Liver (tissue), 9 donors: ENCODE data around the gene KMT5B. TPM values are rescaled to one million over a fixed set of nuclear protein-coding genes. Genes with fewer than 3 reads are reported as not detected.

ENCODE experiments used
- DNase-seq: peaks from one replicate; pipeline ENCODE4 v3.0.0-alpha.2; 2017; ENCODE audit warnings: low spot score
- H3K27ac ChIP-seq, 2 donors: one replicate each; pipeline ENCODE4 v1.7.0; 2013; ENCODE audit warnings: inconsistent platforms in 2 of 2, low read length in 2 of 2, control low read depth in 1 of 2, low read depth in 1 of 2, mild to moderate bottlenecking in 1 of 2
- H3K27me3 ChIP-seq, 4 donors: one replicate each; pipeline versions ENCODE4 v1.6.1 to v1.7.0; 2013; ENCODE audit warnings: low read length in 3 of 4, inconsistent platforms in 1 of 4, mild to moderate bottlenecking in 1 of 4, moderate library complexity in 1 of 4; ENCODE audit not compliant: control insufficient read depth in 4 of 4, insufficient read depth in 4 of 4
- H3K36me3 ChIP-seq, 4 donors: one replicate each; pipeline versions ENCODE4 v1.6.1 to v1.7.0; 2013; ENCODE audit warnings: low read length in 3 of 4, mild to moderate bottlenecking in 3 of 4, low read depth in 1 of 4, moderate library complexity in 1 of 4; ENCODE audit not compliant: control insufficient read depth in 4 of 4, insufficient read depth in 3 of 4
- H3K4me1 ChIP-seq, 4 donors: one replicate each; pipeline versions ENCODE4 v1.6.1 to v1.7.0; 2013; ENCODE audit warnings: low read length in 3 of 4, mild to moderate bottlenecking in 3 of 4, moderate library complexity in 1 of 4; ENCODE audit not compliant: control insufficient read depth in 4 of 4, insufficient read depth in 4 of 4
- H3K4me3 ChIP-seq, 3 donors: one replicate each; pipeline versions ENCODE4 v1.6.1 to v1.7.0; 2013; ENCODE audit warnings: low read length in 3 of 3, control low read depth in 1 of 3, low read depth in 1 of 3, mild to moderate bottlenecking in 1 of 3
- H3K9ac ChIP-seq, 2 donors: one replicate each; pipeline ENCODE4 v1.7.0; 2013; ENCODE audit warnings: low read length in 2 of 2, mild to moderate bottlenecking in 2 of 2, moderate library complexity in 2 of 2, control low read depth in 1 of 2, low read depth in 1 of 2
- H3K9me3 ChIP-seq, 4 donors: one replicate each; pipeline versions ENCODE4 v1.6.1 to v1.7.0; 2013; ENCODE audit warnings: low read length in 3 of 4; ENCODE audit not compliant: control insufficient read depth in 4 of 4
- EGR1 ChIP-seq, 2 donors: IDR thresholded peaks; 2 replicates each; pipeline ENCODE4 v1.6.1; 2016 to 2018; ENCODE audit warnings: antibody characterized with exemption in 2 of 2, low read depth in 2 of 2
- FOXA1 ChIP-seq: IDR thresholded peaks from 2 replicates; pipeline ENCODE4 v1.6.1; 2016; ENCODE audit warnings: antibody characterized with exemption
- FOXA2 ChIP-seq: IDR thresholded peaks from 2 replicates; pipeline ENCODE4 v1.6.1; 2016; ENCODE audit warnings: antibody characterized with exemption
- HNF4A ChIP-seq, 2 donors: conservative IDR thresholded peaks; 2 replicates each; pipeline ENCODE4 v1.6.1; 2016; ENCODE audit warnings: antibody characterized with exemption in 2 of 2, mild to moderate bottlenecking in 2 of 2
- HNF4G ChIP-seq: IDR thresholded peaks from 2 replicates; pipeline ENCODE4 v1.6.1; 2016; ENCODE audit warnings: antibody characterized with exemption
- JUND ChIP-seq, 2 donors: IDR thresholded peaks; 2 replicates each; pipeline ENCODE4 v1.6.1; 2016; ENCODE audit warnings: antibody characterized with exemption in 2 of 2
- MAX ChIP-seq: IDR thresholded peaks from 2 replicates; pipeline ENCODE4 v1.6.1; 2016; ENCODE audit warnings: antibody characterized with exemption
- NR2F2 ChIP-seq: IDR thresholded peaks from 2 replicates; pipeline ENCODE4 v1.6.1; 2016; ENCODE audit warnings: antibody characterized with exemption
- RAD21 ChIP-seq, 2 donors: IDR thresholded peaks; 2 replicates each; pipeline ENCODE4 v1.6.1; 2016; ENCODE audit warnings: antibody characterized with exemption in 2 of 2, mild to moderate bottlenecking in 2 of 2
- RXRA ChIP-seq, 2 donors: IDR thresholded peaks; 2 replicates each; pipeline ENCODE4 v1.6.1; 2017 to 2018; ENCODE audit warnings: antibody characterized with exemption in 2 of 2, mild to moderate bottlenecking in 1 of 2
- SP1 ChIP-seq: IDR thresholded peaks from 2 replicates; pipeline ENCODE4 v1.6.1; 2018; ENCODE audit warnings: antibody characterized with exemption, mild to moderate bottlenecking
- TAF1 ChIP-seq: conservative IDR thresholded peaks from 2 replicates; pipeline ENCODE4 v1.6.1; 2016; ENCODE audit warnings: antibody characterized with exemption, mild to moderate bottlenecking
- YY1 ChIP-seq: IDR thresholded peaks from 2 replicates; pipeline ENCODE4 v1.6.1; 2016; ENCODE audit warnings: antibody characterized with exemption, mild to moderate bottlenecking
- WGBS: extraction: QIAGEN DNeasy Blood & Tissue Kit; methylation state at CpG from one replicate; pipeline ENCODE4 v1.1.7; 2013; 5-methylcytosine and 5-hydroxymethylcytosine counted together
- polyA plus RNA-seq, 2 donors: library from polyadenylated mRNA; stranded (reverse) in 1 of 2; unstranded in 1 of 2; fragments of 200-250 nt in 1 of 2; fragments of >200 nt in 1 of 2; fragmentation: Nextera tagmentation in 1 of 2; extraction: Ambion mirVana in 1 of 2; gene quantifications; one replicate each; pipeline versions ENCODE4 v1.2.1 to v1.2.3, GENCODE V29; 2013 to 2015
- total RNA-seq, 2 donors: library from RNA; depleted of rRNA; stranded (reverse); fragments of >200 nt; gene quantifications; one replicate each; pipeline ENCODE4 v1.2.3, GENCODE V29; 2014
- TF ChIP-seq, protein P1 (sequence below): IDR thresholded peaks from 2 replicates; pipeline ENCODE4 v1.6.1; 2016; ENCODE audit warnings: antibody characterized with exemption, mild to moderate bottlenecking
- TF ChIP-seq, protein P2 (sequence below): fragments of 150-350 bp; IDR thresholded peaks from 2 replicates; pipeline ENCODE4 v1.5.1; 2017; ENCODE audit warnings: improper control_type of control experiment, low read depth, low read length; ENCODE audit not compliant: missing input control
- TF ChIP-seq, protein P3 (sequence below): IDR thresholded peaks from 2 replicates; pipeline ENCODE4 v1.6.1; 2016; ENCODE audit warnings: antibody characterized with exemption
- donor health status: healthy.
- donor health status: healthy.
- donor health status: healthy.
- donor health status: healthy.
- donor health status: healthy.

The KMT5B gene
- total and polyA plus RNA-seq, 4 donors, result 8.7 to 33.8 (median 14.8) TPM

GRCh38 chr11:68216171-68216938 is 3.3 kb upstream of the KMT5B start:
- no peaks in the 10 kb centered on the region for H3K27me3 ChIP-seq
- H3K4me3 ChIP-seq, result no peak overlapping the region
- H3K4me1 ChIP-seq, result peaks cover 3 to 10% (median 9%) of the 10 kb centered on the region in 4 donors
- no peak for TF ChIP-seq HNF4A (conservative IDR thresholded peaks at IDR 0.05)
- TF ChIP-seq, protein P1, sequence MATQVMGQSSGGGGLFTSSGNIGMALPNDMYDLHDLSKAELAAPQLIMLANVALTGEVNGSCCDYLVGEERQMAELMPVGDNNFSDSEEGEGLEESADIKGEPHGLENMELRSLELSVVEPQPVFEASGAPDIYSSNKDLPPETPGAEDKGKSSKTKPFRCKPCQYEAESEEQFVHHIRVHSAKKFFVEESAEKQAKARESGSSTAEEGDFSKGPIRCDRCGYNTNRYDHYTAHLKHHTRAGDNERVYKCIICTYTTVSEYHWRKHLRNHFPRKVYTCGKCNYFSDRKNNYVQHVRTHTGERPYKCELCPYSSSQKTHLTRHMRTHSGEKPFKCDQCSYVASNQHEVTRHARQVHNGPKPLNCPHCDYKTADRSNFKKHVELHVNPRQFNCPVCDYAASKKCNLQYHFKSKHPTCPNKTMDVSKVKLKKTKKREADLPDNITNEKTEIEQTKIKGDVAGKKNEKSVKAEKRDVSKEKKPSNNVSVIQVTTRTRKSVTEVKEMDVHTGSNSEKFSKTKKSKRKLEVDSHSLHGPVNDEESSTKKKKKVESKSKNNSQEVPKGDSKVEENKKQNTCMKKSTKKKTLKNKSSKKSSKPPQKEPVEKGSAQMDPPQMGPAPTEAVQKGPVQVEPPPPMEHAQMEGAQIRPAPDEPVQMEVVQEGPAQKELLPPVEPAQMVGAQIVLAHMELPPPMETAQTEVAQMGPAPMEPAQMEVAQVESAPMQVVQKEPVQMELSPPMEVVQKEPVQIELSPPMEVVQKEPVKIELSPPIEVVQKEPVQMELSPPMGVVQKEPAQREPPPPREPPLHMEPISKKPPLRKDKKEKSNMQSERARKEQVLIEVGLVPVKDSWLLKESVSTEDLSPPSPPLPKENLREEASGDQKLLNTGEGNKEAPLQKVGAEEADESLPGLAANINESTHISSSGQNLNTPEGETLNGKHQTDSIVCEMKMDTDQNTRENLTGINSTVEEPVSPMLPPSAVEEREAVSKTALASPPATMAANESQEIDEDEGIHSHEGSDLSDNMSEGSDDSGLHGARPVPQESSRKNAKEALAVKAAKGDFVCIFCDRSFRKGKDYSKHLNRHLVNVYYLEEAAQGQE, result no peak
- TF ChIP-seq RXRA (IDR thresholded peaks at IDR 0.05), result no peak
- no peak for TF ChIP-seq RAD21 (IDR thresholded peaks at IDR 0.05)
- TF ChIP-seq, protein P2, sequence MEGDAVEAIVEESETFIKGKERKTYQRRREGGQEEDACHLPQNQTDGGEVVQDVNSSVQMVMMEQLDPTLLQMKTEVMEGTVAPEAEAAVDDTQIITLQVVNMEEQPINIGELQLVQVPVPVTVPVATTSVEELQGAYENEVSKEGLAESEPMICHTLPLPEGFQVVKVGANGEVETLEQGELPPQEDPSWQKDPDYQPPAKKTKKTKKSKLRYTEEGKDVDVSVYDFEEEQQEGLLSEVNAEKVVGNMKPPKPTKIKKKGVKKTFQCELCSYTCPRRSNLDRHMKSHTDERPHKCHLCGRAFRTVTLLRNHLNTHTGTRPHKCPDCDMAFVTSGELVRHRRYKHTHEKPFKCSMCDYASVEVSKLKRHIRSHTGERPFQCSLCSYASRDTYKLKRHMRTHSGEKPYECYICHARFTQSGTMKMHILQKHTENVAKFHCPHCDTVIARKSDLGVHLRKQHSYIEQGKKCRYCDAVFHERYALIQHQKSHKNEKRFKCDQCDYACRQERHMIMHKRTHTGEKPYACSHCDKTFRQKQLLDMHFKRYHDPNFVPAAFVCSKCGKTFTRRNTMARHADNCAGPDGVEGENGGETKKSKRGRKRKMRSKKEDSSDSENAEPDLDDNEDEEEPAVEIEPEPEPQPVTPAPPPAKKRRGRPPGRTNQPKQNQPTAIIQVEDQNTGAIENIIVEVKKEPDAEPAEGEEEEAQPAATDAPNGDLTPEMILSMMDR, result no peak
- no peak for TF ChIP-seq YY1
- TF ChIP-seq JUND (IDR thresholded peaks at IDR 0.05), result no peak
- TF ChIP-seq HNF4G, result no peak
- no peak for TF ChIP-seq FOXA1
- no peak for TF ChIP-seq FOXA2
- TF ChIP-seq, protein P3, sequence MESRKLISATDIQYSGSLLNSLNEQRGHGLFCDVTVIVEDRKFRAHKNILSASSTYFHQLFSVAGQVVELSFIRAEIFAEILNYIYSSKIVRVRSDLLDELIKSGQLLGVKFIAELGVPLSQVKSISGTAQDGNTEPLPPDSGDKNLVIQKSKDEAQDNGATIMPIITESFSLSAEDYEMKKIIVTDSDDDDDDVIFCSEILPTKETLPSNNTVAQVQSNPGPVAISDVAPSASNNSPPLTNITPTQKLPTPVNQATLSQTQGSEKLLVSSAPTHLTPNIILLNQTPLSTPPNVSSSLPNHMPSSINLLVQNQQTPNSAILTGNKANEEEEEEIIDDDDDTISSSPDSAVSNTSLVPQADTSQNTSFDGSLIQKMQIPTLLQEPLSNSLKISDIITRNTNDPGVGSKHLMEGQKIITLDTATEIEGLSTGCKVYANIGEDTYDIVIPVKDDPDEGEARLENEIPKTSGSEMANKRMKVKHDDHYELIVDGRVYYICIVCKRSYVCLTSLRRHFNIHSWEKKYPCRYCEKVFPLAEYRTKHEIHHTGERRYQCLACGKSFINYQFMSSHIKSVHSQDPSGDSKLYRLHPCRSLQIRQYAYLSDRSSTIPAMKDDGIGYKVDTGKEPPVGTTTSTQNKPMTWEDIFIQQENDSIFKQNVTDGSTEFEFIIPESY, result no peak
- TF ChIP-seq SP1, result no peak
- no peak for TF ChIP-seq TAF1
- no peak for TF ChIP-seq MAX
- TF ChIP-seq EGR1 (IDR thresholded peaks at IDR 0.05; ENCODE audit: low read depth in 2 of 2), result no peak
- no peak for TF ChIP-seq NR2F2
- no peak for DNase-seq
- H3K27ac ChIP-seq, result no peak overlapping the region
- no peaks in the 10 kb centered on the region for H3K36me3 ChIP-seq
- WGBS, result 80% methylated on average over 22 of the region's 22 CpGs
- no peak overlapping the region for H3K9ac ChIP-seq
- no peaks in the 10 kb centered on the region for H3K9me3 ChIP-seq
